Measurements from ENCODE around the gene FAM114A1.

- TF ChIP-seq CTCF (IDR thresholded peaks at IDR 0.05), result no peak
- TF ChIP-seq ZFX (IDR thresholded peaks at IDR 0.05; ENCODE audit: borderline replicate concordance), result no peak
Observed at GRCh38 chr4:38944440-38944839, 76.8 kb downstream of the FAM114A1 start.
